ENCODE data around the gene CACNA1D.

The CACNA1D gene

GRCh38 chr3:53726643-53727042 is 232.2 kb downstream of the CACNA1D start:
- no peak for DNase-seq (ENCODE audit: low read depth)
- TF ChIP-seq CTCF (IDR thresholded peaks at IDR 0.05; ENCODE audit: insufficient read depth, low read depth, low read length, missing control alignments): no peak
- H3K4me3 ChIP-seq (ENCODE audit: low read depth, low read length): no peak overlapping the region

GRCh38 chr3:53728606-53729005 is 234.2 kb downstream of the CACNA1D start:
- DNase-seq (ENCODE audit: low read depth): no peak
- TF ChIP-seq CTCF (IDR thresholded peaks at IDR 0.05; ENCODE audit: insufficient read depth, low read depth, low read length, missing control alignments): no peak
- H3K4me3 ChIP-seq (ENCODE audit: low read depth, low read length): no peak overlapping the region

- no peak for DNase-seq (ENCODE audit: low read depth)
- no peak overlapping the region for H3K4me3 ChIP-seq (ENCODE audit: low read depth, low read length)
- no peak for TF ChIP-seq CTCF (IDR thresholded peaks at IDR 0.05; ENCODE audit: insufficient read depth, low read depth, low read length, missing control alignments)
Measured at GRCh38 chr3:53729159-53729558, 234.7 kb downstream of the CACNA1D start.

GRCh38 chr3:53729618-53730017 is 235.2 kb downstream of the CACNA1D start:
- DNase-seq (ENCODE audit: low read depth): peak; percentile 37
- peak; percentile 15 for TF ChIP-seq CTCF (IDR thresholded peaks at IDR 0.05; ENCODE audit: insufficient read depth, low read depth, low read length, missing control alignments)
- no peak overlapping the region for H3K4me3 ChIP-seq (ENCODE audit: low read depth, low read length)

- no peak for TF ChIP-seq CTCF (IDR thresholded peaks at IDR 0.05; ENCODE audit: insufficient read depth, low read depth, low read length, missing control alignments)
- no peak overlapping the region for H3K4me3 ChIP-seq (ENCODE audit: low read depth, low read length)
- DNase-seq (ENCODE audit: low read depth): no peak
Measured at GRCh38 chr3:53730576-53730975, 236.2 kb downstream of the CACNA1D start.

- peak; percentile 39 for DNase-seq (ENCODE audit: low read depth)
- H3K4me3 ChIP-seq (ENCODE audit: low read depth, low read length): no peak overlapping the region
- no peak for TF ChIP-seq CTCF (IDR thresholded peaks at IDR 0.05; ENCODE audit: insufficient read depth, low read depth, low read length, missing control alignments)
Measured at GRCh38 chr3:53731934-53732624, 237.7 kb downstream of the CACNA1D start.

- no peak for DNase-seq (ENCODE audit: low read depth)
- TF ChIP-seq CTCF (IDR thresholded peaks at IDR 0.05; ENCODE audit: insufficient read depth, low read depth, low read length, missing control alignments): no peak
- no peak overlapping the region for H3K4me3 ChIP-seq (ENCODE audit: low read depth, low read length)
Measured at GRCh38 chr3:53733446-53733845, 239.0 kb downstream of the CACNA1D start.
